Posterior vena cava (tissue), 2 donors: ENCODE data around the gene U2AF2. TPM values are rescaled to one million over a fixed set of nuclear protein-coding genes. Genes with fewer than 3 reads are reported as not detected.
A peak's percentile ranks its signal among the peaks of the same experiment; 100 is the strongest.
"Not testable (repeated sequence)": the region's sequence is repeated elsewhere in the genome, so short reads cannot be mapped to it uniquely, and the experiment has no call there.

Experiments used
- DNase-seq: peaks from one replicate; pipeline ENCODE4 v3.0.0-alpha.2; 2020; ENCODE audit warnings: low spot score
- intact Hi-C, 2 donors: fragments of 100-400 bp; cut with DNase I; formaldehyde crosslinking; loops; one replicate each; pipeline versions ENCODE4 v1.14.1 to v1.14.2; 2022 to 2023
- total RNA-seq, 2 donors: library from RNA; stranded (reverse); fragmentation: NEBNext Ultra II Directional; extraction: Animal tissue kit (Norgen Biotek cat#: 25700); gene quantifications; one replicate each; pipeline ENCODE4 v1.2.1, GENCODE V29; 2021
- donor health status: DM: yes; HTN: yes; CAD: no.
- donor health status: DM: yes; HTN: yes; CAD: no.

The U2AF2 gene
- total RNA-seq, 2 donors from 2014 or later, result 89.3 to 91.7 TPM

GRCh38 chr19:55694656-55695491 lies 40.0 kb downstream of the U2AF2 start:
- intact Hi-C loops, result no loop called here
- peak; percentile 75 for DNase-seq

GRCh38 chr19:55695511-55696290 lies 40.9 kb downstream of the U2AF2 start:
- intact Hi-C loops, result no loop called here
- DNase-seq, result peak; percentile 76

GRCh38 chr19:55696301-55697068 lies 41.6 kb downstream of the U2AF2 start:
- peak; percentile 61 for DNase-seq
- intact Hi-C loops, result no loop called here

- DNase-seq, result peak; percentile 63
- intact Hi-C loops, result no loop called here
Observed at GRCh38 chr19:55697069-55697440, 42.2 kb downstream of the U2AF2 start.

GRCh38 chr19:55697698-55698097 lies 42.9 kb downstream of the U2AF2 start:
- DNase-seq, result peak; percentile 24
- intact Hi-C loops, result no loop called here

GRCh38 chr19:55698256-55698655 lies 43.4 kb downstream of the U2AF2 start:
- intact Hi-C loops, result no loop called here
- DNase-seq, result no peak

- intact Hi-C loops, result no loop called here
- DNase-seq, result peak; percentile 55
Observed at GRCh38 chr19:55699221-55699620, 44.4 kb downstream of the U2AF2 start.

GRCh38 chr19:55700813-55701212 lies 46.0 kb downstream of the U2AF2 start:
- intact Hi-C loops, result no loop called here
- peak; percentile 63 for DNase-seq

GRCh38 chr19:55702131-55702627 lies 47.3 kb downstream of the U2AF2 start:
- peak; percentile 53 for DNase-seq
- intact Hi-C loops, result no loop called here

GRCh38 chr19:55703790-55704215 lies 49.0 kb downstream of the U2AF2 start:
- DNase-seq, result peak; percentile 80
- intact Hi-C loops, result no loop called here

GRCh38 chr19:55704494-55705245 lies 49.8 kb downstream of the U2AF2 start:
- DNase-seq, result no peak
- intact Hi-C loops, result no loop called here

- DNase-seq, result no peak
- intact Hi-C loops, result no loop called here
Observed at GRCh38 chr19:55705972-55706371, 51.1 kb downstream of the U2AF2 start.

- no peak for DNase-seq
- intact Hi-C loops, result no loop called here
Observed at GRCh38 chr19:55711719-55712118, 56.9 kb downstream of the U2AF2 start.

GRCh38 chr19:55712804-55713631 lies 58.2 kb downstream of the U2AF2 start:
- intact Hi-C loops, result no loop called here

GRCh38 chr19:55716531-55716930 lies 61.7 kb downstream of the U2AF2 start:
- no peak for DNase-seq
- intact Hi-C loops, result no loop called here

More at GRCh38 chr19:55712804-55713631, 58.2 kb downstream of the U2AF2 start:
- no peak for DNase-seq

- no peak for DNase-seq
- intact Hi-C loops, result no loop called here
Observed at GRCh38 chr19:55717251-55717650, 62.4 kb downstream of the U2AF2 start.

GRCh38 chr19:55717879-55718711 lies 63.3 kb downstream of the U2AF2 start:
- DNase-seq, intact Hi-C loops: not testable (repeated sequence)
